ENCODE data around the gene RANBP2.

The RANBP2 gene

DNA sequence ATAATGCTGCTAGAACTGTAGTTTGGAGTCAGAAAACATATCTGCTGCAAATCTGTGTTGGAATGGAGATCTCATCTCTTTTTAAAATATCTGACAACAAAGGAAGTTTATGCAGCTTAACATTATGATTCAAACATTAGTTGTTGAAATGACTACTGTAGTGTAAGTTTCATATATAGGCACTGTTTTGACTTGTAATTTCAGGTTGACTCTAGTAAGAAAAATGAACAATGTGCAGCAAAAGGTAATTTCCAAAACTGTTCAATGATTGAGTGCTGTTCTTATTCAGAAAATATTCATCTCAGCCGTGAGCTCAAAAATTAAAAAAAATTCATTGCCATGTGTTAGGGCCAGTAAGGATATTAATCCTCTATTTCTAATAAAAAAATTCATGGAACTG, 115.8 kb downstream of the RANBP2 start:
- DNase-seq (ENCODE audit: low spot score) = no peak
- no peak for FAIRE-seq
